Measurements from ENCODE around the gene SAG.

Gene SAG

DNA sequence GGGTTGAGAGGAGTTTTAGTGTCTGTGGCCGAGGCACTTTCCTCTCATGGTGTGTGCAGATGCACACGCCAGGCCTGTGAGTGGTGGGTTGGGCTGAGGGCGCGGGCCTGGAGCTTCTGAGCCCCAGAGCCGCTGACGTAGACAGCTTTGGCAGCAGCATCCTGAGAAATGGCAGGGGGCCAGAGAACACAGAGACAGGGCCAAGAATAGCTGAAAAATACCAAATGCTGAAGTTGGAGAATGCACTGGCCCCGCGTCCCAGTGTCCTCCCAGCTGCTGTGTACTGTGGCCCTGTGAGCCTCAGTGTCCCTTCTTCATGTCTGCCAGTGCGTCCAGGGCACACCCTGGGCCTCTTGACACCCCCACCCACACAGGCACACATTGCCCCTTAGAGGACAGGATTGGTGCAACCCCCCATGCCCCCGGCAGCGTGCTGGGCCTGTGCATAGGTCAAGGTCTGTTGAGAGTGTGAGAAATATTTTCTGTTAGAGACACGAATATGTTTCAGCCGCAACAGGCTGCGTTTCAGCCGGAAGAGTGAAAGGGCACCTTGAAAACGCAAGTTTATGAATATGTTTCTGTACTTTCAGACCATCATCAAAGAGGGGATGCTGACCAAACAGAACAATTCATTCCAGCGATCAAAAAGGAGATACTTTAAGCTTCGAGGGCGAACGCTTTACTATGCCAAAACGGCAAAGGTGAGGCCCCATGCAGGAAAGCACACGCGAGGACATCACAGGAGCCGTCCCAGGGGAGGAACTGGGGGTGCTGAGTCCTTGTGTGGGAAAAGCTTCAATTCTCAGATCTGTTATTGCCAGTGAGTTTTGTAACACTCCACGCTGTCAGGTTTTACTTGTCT, 80.3 kb downstream of the SAG start:
- Histone ChIP-seq H3K9me3 (no peaks in the 10 kb centered on the region), H3K4me3 (ENCODE audit: low read depth, low read length) (peak overlapping the region; percentile 38), H3K36me3 (peaks cover 13% of the 10 kb centered on the region), H3K4me1 (peaks cover 31% of the 10 kb centered on the region), H3K27me3 (no peaks in the 10 kb centered on the region)
- DNase-seq = peak; percentile 93
- TF ChIP-seq, protein P1, sequence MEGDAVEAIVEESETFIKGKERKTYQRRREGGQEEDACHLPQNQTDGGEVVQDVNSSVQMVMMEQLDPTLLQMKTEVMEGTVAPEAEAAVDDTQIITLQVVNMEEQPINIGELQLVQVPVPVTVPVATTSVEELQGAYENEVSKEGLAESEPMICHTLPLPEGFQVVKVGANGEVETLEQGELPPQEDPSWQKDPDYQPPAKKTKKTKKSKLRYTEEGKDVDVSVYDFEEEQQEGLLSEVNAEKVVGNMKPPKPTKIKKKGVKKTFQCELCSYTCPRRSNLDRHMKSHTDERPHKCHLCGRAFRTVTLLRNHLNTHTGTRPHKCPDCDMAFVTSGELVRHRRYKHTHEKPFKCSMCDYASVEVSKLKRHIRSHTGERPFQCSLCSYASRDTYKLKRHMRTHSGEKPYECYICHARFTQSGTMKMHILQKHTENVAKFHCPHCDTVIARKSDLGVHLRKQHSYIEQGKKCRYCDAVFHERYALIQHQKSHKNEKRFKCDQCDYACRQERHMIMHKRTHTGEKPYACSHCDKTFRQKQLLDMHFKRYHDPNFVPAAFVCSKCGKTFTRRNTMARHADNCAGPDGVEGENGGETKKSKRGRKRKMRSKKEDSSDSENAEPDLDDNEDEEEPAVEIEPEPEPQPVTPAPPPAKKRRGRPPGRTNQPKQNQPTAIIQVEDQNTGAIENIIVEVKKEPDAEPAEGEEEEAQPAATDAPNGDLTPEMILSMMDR (IDR thresholded peaks at IDR 0.05; ENCODE audit: low read depth, low read length) = no peak; the same call in 1 of the 2 replicates

DNA sequence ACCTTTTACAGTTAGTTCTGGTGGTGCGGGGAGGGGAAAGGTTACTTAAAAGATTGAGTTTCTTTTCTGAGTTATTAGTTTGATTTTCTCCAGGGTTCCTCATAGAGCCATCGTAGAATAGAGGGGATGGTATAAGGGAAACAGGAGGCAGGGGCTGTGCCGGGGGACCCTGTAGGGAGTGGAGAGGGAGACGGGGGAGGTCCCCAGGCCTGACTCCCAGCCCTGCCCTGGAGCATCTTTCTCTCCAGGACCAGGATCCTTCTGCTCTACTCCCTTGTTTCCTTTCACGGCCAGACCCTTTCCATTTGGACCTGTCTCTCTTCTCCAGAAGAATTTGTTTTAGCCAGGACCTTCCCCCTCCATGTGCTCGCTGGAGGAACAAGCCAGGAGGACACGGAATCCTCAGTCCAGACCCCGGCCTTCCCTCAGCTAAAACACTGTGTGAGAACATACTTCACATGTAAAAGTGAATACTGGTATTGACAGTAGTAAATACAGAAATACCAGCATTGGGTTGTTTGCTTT, 82.0 kb downstream of the SAG start:
- TF ChIP-seq, protein P1 (IDR thresholded peaks at IDR 0.05; ENCODE audit: low read depth, low read length) = no peak
- DNase-seq = no peak
- Histone ChIP-seq H3K4me1 (peaks cover 20% of the 10 kb centered on the region), H3K27me3 (no peaks in the 10 kb centered on the region), H3K9me3 (no peaks in the 10 kb centered on the region), H3K4me3 (ENCODE audit: low read depth, low read length) (no peak overlapping the region), H3K36me3 (peaks cover 16% of the 10 kb centered on the region)

- Histone ChIP-seq H3K9me3 (no peaks in the 10 kb centered on the region), H3K4me3 (ENCODE audit: low read depth, low read length) (no peak overlapping the region), H3K36me3 (peaks cover 18% of the 10 kb centered on the region), H3K27me3 (no peaks in the 10 kb centered on the region), H3K4me1 (no peaks in the 10 kb centered on the region)
- DNase-seq = no peak
- TF ChIP-seq, protein P1 (IDR thresholded peaks at IDR 0.05; ENCODE audit: low read depth, low read length) = no peak
Measured at GRCh38 chr2:233395687-233396086, 88.1 kb downstream of the SAG start.
